ENCODE results near the gene ERVH48-1.

The ERVH48-1 gene

DNA sequence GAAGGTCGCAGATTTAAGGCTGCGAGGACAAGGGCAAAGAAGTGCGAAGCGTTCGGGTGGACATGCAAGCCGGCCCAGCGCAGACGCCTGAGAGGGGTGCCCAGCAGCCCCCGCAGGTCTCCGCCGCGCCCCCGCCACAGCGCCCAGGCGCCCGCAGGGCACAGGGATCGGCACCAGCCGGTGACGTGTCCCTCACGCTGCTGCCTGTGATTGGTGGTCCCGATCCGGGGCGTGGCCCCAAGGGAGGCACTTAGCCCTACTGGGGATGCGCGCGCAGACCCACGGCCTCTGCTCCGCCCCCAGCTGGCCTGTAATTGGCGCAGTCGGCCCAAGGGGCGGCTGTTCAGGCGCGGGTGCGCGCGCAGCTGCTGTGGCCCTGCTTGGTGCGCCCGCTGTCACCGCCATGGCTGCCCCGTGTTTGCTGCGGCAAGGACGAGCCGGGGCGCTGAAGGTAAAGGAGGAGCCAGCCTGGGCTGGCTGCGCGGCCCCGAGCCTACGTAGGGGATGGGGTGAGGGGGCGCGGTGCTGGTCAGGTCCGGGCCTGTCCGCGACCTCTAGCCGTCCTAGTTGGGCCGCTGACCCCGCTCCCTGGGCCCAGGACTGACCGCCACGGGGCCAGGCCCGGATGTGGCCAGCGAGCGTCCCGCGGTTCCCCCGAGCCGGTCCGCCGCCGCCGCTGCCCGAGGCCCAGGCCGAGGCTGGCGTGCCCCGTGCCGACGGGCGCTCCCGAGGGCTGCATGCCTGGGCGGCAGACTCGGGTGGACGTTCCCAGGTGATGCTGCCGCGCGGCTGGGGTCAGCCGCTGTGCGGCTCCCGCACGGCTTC, 32.3 kb downstream of the ERVH48-1 start, which contains the start of gene NDUFV3:
NDUFV3 (plus strand) TSS at position 379 of the 825 bp plus-strand sequence; CDS start at position 404, 25 bp downstream.
- TF ChIP-seq, protein P1, sequence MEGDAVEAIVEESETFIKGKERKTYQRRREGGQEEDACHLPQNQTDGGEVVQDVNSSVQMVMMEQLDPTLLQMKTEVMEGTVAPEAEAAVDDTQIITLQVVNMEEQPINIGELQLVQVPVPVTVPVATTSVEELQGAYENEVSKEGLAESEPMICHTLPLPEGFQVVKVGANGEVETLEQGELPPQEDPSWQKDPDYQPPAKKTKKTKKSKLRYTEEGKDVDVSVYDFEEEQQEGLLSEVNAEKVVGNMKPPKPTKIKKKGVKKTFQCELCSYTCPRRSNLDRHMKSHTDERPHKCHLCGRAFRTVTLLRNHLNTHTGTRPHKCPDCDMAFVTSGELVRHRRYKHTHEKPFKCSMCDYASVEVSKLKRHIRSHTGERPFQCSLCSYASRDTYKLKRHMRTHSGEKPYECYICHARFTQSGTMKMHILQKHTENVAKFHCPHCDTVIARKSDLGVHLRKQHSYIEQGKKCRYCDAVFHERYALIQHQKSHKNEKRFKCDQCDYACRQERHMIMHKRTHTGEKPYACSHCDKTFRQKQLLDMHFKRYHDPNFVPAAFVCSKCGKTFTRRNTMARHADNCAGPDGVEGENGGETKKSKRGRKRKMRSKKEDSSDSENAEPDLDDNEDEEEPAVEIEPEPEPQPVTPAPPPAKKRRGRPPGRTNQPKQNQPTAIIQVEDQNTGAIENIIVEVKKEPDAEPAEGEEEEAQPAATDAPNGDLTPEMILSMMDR (IDR thresholded peaks at IDR 0.05; ENCODE audit: borderline replicate concordance, insufficient read depth, low read depth, low read length): no peak

DNA sequence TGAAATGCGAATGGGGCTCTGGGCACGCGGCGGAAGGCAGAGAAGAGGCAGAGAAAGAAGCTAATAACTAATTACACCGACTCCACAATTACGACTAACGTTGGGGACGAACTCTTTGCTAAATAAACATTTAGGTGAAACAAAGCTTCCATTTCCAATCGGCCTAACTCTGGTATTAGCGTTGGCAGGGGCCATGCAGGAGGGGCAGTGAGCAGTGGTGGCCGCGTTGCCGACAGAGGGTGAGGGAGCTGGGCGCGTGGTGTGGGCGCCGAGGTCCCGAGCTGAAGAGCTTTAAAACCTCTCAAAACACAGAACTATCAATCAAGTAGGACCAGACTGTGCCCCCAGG, 32.9 kb downstream of the ERVH48-1 start:
- peak overlapping the region; percentile 93 for H3K4me3 ChIP-seq (ENCODE audit: low read depth, low read length)
- TF ChIP-seq, protein P1 (IDR thresholded peaks at IDR 0.05; ENCODE audit: borderline replicate concordance, insufficient read depth, low read depth, low read length): no peak

More for the DNA sequence above, 32.3 kb downstream of the ERVH48-1 start, which contains the start of gene NDUFV3:
- H3K4me3 ChIP-seq (ENCODE audit: low read depth, low read length): peak within 1 kb of the TSS; percentile 93

DNA sequence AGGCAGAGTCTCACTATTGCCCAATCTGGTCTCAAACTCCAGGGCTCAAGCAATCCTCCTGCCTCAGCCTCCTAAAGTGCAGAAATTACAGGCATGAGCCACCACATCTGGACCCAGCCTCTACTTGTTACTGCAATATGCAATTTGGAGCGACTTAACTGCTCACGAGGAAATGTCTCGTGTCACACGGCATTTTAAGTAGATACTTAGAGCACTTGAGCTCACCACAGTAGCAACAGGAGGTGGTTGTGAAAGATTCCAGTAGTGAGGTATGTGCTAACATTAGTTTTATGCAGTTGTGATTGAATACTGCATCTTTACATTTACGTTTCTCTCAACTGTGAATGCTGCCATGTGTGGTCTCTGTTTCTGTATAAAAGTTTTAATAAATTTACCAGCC, 38.1 kb downstream of the ERVH48-1 start:
- no peak overlapping the region for H3K4me3 ChIP-seq (ENCODE audit: low read depth, low read length)

DNA sequence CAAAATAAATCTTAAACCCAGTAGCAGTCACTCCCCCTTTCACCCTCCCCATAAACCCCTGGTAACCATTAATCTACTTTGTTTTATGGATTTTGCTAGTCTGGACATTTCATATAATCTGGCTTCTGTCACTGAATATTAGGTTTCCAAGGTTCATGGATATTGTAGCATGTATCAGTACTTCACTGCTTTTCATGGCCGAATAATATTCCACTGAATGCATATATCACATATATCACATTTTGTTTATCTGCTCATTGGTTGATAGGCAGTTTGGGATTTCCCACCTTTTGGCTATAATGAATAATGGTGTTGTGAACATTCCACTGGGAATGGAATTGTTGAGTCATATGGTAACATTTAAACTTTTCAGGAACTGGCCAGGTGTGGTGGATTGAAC, 41.5 kb downstream of the ERVH48-1 start:
- TF ChIP-seq, protein P1 (IDR thresholded peaks at IDR 0.05; ENCODE audit: borderline replicate concordance, insufficient read depth, low read depth, low read length): no peak

More for the DNA sequence above, 38.1 kb downstream of the ERVH48-1 start:
- TF ChIP-seq, protein P1 (IDR thresholded peaks at IDR 0.05; ENCODE audit: borderline replicate concordance, insufficient read depth, low read depth, low read length): no peak

DNA sequence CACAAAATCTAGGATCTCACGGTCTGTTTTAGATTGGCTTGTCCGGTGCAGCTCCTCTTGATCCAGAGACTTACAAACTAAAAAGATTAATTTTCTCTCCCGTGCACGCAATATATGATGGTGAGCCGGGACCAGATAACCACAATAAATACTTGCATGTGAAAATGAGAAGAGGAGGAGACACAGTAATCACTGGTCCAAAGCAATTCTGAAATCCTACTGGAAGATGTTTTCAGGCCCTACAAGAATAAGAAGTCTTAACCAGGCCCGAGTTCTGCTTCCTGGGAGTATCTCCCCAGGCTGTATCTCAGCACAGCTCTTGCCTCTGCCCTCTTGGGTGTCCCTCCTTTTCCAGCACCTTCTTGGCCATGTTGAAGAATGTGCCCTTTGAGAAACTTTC, 45.1 kb downstream of the ERVH48-1 start:
- TF ChIP-seq, protein P1 (IDR thresholded peaks at IDR 0.05; ENCODE audit: borderline replicate concordance, insufficient read depth, low read depth, low read length): no peak
- peak overlapping the region; percentile 97 for H3K4me3 ChIP-seq (ENCODE audit: low read depth, low read length)

More for the DNA sequence above, 41.5 kb downstream of the ERVH48-1 start:
- no peak overlapping the region for H3K4me3 ChIP-seq (ENCODE audit: low read depth, low read length)

DNA sequence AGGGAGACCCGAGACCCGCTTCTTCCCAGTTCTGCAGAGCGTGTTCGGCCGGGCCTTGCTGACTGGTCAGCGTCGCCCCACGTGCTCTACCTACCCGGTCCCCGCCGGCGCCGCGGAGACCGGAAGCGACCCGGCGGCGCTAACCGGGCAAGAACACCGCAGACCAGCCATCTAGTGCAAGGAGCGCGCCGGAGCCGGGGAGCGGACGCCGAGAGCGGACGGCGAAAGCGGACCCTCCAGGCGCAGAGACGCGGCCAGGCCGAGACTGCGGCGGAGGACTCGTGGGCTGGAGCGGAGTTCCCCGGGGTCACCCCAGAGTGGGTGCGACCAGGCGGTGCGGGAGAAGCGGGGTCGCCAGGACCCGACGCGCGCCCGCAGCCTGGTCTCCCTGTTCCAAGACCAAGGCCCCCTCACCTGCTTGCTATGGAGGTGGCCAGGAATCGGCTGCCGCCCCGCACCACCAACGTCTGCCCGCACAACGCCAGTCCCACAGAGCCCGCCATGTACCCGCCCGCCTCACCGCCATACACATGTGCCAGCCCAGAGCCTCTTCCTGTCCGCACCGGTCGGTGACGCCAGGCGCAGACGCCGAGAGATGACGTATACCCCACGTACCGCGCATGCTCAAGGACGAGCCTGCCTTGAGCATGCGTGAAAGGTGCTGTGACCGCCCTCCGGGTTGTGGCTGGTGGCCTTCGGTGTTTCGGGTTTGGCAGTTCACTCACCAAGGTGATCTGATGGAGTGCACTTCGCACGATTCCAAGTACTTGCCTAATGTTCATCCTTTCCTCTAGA, 46.2 kb downstream of the ERVH48-1 start, which contains the start of gene WDR4:
WDR4 (minus strand) TSS at position 547 of the 795 bp plus-strand sequence; CDS start at position 503, 44 bp downstream.
- TF ChIP-seq, protein P1 (IDR thresholded peaks at IDR 0.05; ENCODE audit: borderline replicate concordance, insufficient read depth, low read depth, low read length): no peak
- H3K4me3 ChIP-seq (ENCODE audit: low read depth, low read length): peak within 1 kb of the TSS; percentile 97
